Measurements from ENCODE around the gene SHB.

Gene SHB

DNA sequence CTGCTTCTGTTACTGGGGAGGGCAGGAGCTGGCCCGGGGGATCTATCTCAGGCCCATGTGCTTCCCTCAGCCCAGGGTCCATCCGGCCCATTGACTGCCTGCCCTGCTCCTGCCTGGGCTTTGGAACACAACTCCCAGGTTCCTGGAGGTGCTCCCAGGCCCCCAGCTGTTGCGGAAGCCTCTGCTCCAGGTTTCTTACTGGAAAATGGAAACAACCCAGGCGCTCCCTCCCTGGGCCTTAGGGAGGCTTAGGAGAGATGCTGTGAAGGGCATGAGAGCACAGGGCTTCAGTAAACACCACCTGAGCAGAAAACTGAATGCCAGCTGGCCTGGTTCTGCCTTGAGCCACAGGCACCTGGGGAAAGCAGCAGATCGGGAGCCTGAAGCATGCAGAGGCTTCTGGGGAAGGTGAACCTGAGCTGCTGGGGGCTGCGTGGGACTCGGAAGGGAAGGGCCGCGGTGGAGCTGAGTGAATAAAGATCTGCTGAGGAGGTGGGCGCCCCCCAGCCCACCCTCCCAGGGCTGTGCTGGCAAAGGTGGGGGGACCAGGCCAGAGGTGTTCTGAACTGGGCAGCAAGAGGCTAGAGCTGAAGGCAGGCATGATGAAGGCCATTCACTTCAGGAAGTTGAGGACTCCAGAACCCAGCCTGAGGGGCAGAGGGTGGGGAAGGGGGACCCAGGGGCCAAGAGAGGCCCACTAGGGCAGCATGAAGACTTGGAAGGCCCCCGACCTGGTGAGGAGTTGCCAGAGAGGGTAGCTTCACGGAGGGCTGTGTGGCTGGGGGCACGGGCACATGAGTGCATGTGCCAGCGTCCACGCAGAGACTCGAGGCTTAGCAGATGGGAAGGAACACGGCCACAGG lies 64.8 kb downstream of the SHB start:
- no peak for DNase-seq

DNA sequence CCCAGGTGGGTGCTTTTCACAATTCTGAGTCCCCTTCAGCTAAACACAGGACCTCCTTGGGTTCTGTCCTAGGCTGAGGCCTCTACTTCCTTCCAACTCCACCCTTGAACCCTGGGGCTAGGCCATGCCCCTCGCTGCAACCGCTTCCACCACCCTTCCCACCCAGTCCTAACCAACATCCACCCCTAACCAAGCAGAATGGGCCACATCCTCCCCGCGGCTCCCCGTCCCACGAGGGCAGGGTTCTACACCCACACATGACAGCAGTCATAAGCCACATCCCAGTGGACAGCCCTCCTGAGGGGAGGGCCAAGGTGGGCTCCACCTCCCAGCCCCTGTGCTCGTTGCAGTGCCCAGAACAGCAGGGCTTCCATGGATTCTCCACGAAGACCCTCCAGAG lies 65.8 kb downstream of the SHB start:
- DNase-seq: no peak

DNA sequence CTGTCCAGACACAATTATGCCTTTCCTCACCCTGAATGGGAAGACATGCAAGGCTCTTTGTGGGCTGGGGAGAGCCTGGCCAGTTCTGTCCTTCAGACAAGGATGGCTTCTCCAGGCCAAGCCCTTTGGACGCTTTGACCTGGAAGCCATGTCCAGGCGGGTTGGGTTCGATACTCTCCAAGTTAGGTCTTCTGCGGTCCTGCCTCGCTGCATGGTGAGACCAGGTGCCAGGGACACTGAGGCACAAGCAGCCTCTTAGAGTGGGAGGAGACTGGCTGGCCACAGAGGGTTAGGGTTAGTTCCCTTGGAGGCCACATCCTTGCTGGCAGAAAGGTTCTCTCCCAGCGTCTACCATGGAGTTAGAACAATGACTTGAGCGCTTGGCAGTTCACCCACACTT lies 67.6 kb downstream of the SHB start:
- no peak for DNase-seq

DNA sequence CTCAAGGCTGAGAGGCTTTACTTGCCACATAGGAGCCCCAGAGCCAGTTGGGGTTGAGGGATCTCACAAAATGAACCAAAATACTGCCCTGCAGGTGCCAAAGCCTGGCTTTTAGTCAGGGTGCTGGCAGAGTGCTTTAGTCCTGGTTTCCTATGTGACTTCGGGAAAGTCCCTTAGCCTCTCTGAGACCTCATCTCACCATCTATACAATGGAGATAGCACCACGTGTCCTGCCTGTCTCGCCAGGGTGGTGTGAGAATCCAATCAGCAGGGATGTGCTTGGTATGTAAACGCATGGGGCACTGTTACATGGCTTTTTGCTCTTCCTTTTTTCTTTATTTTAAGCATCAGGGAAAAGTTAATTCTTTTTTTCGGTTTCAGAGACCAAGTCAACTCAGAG lies 68.3 kb downstream of the SHB start:
- no peak for DNase-seq

DNA sequence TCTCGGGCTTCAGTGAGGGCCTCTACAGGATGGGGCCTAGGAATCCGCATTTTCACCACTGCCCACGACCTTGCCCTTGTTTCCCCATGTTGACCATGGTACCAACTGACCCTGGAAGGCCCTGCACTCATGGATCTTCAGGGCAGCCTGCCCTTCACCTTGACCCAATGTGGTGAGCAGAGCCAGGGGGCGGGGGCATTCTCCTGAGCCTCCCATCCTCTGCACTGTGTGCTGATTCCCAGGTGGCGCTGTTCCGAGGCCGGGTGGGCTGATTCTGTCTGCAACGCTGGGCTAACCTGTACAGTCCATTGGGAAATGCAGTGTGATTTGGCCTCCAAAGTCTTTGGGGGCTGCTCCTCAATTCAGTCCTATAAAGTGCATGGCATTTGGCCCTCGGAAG lies 68.7 kb downstream of the SHB start:
- no peak for DNase-seq

DNA sequence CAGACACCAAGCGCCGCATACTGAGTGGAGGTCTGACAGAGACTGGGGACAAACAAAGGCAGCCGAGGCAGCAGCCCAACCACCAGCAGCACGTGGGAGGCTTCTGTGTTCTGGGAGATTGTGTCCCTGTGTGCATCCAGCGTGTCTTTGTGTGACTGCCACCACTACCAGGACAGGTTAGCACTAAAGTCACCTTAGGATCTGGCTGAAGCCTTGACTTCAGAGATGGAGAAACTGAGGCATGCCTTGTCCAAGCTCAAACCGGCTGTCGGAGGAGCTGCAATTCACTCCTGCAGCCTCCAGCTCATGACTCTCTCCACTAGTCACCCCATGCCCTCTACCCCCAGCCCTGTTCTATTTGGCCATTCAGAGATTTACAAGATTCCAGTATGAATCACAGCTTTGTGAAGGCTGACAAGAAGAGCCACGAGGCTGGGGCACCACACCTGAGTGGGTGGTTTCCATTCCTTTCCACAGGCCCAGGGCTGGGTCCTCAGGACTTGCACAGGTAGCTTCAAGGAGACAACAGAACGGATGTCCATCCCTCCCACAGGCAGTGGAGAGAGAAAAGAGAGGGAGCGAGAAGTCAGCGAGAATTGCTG lies 69.3 kb downstream of the SHB start:
- DNase-seq: no peak

DNA sequence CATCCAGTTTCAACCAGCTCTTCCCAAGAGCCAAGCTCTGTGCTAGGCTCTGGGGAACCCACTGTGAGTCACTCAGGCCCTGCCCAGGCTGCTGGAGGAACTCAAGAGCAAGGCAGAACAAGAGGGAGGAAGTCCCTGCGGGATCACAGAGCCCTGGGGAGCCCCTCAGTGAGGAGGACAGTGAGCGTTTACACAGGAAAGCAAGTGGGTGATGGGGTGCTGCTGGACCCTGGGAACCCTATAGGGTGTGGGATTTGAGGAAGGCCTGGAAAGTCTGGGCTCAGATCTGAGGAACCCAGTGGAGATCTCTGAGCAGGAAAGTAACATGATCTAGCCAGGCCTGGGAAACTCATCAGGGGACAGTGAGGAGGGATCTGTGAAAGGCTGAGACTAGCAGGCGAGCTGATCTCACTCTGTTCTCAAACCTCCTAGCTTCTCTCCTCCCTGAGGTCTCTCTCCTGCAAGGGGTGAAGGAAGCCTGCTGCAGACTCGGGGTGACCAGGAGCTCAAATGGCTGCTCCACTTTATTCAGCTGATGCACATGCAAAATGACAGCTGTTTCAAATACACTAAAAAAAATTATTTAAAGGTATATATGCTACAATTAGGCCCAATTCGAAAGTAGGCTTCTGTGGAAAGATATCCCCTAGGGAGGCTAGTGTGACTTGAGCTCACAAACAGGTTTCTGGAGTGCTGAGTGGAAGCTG lies 70.0 kb downstream of the SHB start:
- no peak for DNase-seq

DNA sequence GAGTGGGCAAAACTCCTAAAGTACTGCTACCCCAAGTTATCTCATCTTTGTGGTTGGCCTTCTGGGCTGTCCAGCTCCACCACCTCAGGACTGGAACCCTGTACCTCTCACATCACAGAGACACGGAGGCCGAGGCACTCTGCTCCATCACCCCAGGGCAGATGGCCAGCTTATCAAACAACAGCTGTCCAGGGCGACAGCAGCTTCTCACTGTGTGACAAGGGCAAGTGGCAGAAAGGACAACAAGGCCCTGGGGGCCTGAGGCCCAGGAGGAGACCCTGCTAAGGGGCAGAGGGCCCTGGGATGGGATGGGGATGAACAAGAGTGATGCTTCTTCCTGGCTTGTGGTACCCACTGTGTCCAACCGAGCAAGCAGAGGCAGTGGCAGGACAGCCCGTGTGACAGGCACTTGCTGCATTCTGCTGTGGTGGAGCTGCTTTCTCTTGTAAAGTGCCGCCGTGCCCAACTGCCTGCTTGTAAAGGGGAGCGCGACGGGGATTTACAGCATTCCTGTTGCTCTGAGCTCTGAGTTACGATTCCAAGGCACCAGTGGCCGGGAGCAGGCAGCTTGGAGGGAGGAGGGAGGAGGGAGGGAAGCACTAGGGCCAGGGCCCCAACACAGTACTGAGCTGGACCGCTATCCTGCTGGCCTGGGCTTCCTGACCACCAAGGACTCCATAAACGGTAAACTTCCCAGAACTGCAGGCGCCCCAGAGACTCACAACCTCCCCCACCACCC lies 71.2 kb downstream of the SHB start:
- no peak for DNase-seq

DNA sequence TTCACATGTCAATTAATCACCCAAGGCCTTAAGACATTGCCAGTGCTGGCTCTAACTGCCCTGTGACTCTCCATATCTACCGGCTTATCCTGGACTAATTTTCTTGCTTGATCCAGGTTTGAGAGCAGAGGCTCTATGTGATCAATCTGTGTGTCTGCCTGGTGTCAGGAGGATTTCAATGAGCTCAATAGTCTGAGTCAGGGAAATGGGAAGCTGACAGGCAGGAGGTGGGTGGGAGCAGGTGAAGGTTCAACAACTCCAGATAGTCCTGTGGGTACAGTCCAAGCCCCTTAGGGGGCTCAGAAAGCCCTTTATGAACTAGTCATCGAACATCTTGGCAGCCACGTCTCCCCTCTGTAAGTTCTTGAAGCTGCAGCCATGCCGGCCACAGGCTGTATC lies 72.2 kb downstream of the SHB start:
- no peak for DNase-seq

DNA sequence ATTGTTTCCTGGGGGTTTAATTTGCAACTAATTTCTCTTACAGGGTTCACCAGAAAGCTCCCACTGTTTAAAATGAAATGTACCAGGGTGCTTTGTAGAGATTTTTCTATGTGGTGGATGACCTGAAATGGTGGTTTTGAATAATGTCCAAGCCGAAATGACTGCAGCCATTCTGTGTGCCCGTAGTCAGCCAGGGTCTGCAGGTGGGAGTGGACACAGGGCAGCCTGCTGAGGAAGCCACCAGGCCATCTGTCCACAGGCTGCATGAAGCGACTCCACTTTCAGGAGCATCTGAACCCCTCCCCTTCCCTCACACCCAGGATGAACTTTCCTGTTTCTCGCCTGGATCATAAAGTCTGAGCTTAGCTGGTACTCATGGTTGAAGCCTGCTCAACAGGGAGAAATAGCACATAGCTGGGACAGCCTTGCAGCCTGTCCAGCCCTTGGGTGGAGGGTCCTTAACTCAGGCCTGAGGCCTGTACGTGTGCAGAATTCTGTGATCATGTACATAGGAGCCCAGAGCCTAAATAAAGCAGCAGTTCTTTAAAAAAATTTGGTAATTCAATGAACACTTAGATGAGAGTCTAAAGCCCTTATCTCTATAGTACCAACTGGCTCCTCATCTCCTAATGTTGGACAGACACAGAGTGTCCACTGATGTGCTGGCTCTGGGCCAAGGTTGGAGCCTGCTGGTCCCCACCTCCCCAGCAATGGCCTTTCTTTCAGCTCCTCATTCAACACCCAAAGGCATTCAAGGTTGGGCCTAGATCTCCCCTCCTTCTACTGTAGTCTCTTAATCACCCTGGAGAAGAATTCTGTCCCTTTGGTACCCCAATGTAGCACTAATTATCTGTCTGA lies 72.8 kb downstream of the SHB start:
- DNase-seq: no peak

DNA sequence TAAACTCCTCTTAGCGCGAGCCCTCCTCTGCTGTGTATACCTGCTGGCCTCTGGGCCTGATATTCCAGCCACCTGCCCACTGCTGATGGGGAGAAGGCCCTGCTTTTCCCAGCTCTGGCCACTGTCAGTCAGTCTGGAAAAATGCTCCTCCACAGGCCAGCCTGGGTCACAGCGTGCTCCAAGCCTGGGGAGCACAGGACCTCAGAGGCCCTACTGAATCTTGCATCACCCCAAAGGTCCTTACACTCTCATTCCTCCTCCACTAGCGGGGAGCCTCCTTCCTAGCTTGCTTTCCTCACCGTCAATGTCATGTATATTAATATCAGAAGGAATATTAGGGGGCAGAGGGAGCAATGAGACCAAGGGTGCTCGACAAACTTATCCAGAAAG lies 73.7 kb downstream of the SHB start:
- no peak for DNase-seq

DNA sequence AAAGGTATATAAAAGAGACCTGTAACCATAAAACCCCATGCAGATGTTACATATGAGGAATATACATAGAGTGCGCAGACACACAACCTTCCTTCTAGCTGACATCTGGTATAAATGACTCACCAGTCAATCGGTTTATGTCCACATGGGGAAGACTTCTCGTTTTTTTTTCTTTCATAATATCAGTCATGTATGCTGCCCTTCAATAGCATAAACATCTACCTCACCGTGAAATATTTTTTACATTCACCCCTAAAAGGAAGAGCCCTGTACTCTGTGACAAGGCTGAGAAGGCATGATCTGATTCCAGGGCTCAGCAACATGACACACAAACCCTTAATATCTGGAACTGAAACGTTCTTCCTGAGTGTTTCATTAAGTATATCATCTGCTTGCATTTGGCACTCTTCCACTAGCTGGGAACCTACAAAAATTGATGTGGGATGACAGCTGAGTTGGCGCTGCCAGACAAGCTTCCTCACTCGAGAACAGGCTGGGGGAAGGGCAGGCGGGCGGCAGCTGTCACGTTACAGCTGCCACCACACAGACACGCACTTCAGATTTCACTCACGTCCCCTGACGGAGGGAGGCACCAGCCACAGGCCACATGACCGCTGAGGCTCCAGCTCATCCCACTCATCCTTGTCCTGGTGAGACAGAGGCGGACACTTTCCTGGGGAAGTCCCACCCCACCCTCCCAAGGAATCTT lies 74.2 kb downstream of the SHB start:
- DNase-seq: no peak

DNA sequence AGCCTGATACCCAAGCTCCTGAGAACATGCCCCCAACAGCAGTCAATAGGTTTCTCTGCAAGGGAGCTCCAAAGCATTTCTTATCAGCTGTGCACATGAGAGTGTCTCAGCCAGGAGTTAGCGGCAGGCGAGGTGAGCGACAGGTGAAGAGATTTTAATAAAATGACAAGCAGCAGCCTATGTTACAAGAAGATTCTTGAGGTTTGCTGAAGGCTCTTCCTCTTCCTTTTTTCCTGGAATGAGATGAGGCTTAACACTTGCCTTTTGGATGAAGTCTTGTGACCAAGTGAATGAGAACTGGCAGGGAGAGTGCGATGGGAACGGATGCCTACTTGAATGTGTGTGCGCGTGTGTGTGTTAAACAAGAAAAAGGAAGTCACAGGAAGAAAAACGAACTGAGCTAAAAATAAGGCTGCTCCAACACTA lies 76.1 kb downstream of the SHB start:
- no peak for DNase-seq

DNA sequence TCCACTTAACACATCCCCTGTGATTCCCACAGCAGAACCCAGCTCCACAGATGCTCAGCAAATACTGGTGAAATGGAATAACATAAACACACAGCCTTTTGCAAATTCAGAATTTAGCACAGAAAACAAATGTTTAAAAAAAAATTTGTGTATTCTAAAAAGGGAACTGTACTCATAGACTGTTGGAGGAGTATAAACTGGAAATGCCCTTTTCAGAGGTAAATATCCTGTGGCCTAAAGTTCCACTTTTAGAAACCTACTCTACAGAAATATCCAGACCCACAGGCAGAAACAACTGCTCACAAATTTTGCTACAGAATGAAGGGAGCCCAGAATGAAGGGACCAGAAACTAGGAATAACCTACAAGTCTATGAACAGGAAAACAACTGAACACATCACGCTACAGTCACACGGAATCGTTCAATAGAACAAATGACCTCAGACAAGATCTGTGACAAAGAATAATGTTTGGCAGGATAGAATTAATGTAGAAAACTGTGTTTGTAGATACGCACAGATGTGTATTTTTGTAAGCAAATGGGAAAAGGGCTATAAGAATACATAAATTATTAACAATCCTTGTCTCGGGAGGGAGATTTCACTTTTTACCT lies 78.5 kb downstream of the SHB start:
- DNase-seq: no peak

DNA sequence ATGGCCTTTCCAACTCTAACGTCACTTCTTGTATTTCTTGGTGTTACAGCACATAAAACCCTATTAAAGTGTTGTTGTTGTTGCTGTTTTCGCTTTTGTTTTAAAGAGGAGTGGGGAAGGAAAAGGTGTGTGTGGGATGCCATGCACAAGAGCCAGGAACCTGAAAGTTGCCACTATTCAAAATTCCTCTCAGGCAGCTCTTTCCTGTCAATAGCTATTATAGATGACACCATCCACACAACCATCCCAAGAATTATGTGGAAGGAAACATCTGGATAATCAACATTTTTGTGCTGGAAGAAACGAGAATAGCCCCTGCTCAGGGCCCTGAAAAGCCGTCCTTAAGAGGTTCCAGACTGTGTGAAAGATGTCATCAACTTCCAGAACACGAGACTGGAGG lies 79.3 kb downstream of the SHB start:
- no peak for DNase-seq

DNA sequence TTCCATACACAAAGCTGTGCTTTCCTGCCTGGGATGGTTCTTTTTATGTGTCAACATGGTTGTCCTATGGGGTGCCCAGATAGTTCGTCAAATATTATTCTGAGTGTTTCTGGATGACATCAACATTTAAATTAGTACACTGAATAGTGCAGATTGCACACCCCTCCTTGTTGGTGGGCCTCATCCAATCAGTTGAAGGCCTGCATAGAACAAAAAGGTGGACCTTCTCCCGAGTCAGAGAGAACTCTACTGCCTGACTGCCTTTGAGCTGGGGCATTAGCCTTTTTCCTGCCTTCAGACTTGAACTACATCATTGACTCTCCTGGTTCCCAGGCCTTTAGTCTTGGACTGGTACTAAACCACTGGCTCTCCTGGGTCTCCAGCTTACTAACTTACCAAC lies 80.4 kb downstream of the SHB start:
- no peak for DNase-seq

DNA sequence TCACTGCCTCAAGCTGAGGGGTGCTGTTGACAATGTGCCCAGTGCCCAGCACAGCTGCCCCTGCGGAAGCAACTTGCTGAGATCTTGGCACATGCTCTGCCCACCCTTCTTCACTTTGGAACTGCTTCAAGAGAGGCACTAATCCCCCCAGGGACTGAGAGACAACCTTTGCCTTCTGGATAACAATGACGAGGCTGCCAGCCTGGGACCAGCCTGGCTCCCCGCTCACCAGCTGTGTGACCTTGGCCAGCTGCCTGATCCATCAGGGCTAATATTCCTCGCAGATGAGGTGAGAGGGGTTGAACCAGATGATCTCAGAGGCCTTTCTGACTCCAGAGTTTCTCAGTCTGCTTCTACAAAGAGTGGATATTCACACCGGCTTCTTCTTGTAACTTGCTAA lies 81.0 kb downstream of the SHB start:
- no peak for DNase-seq

DNA sequence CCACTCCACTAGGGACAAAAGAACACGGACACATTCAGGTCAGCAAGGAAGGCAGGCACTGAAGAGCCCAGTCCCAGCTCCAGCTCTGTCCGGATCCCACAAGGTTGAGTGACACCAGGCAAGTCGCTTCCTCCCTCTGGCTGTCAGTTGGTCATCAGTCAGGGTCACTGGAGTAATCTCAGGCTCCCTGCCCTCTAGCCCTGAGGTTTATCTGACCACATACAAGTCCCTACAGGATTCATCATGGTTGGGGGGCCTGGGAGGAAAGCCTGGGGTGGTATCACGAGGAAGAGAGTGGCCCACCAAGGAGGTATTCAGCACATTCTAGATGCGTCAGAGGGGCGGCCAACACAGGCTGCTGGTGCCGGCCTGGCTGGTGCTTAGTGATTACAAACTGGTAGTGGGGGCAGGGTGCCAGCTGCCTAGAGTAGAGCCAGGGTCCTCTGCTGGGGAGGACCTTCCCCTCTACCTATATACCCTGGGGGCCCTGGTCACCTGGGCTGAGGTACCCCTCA lies 81.5 kb downstream of the SHB start:
- DNase-seq: no peak

DNA sequence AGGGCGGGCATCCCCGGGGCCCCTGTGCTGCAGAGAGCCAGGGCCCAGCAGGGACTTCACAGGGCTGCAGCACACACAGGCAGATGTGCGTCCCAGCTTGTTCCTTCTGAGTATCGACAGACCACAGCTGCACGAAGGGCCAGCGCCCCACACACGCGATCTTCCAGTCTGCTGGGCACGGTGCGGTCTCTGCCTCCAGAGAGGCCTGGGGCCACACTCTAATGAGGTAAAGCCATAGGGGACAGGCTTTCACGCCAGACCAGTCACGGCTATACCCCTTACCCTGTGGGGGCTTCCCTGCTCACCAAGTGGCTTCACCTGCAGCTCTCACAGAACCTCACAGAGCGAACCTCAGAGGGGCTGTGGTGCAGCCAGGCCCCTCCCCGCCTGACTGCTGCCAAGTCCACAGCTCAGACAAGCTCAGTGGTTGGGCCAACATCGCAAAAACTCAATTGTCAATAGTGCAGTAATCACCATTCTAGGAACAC lies 82.2 kb downstream of the SHB start:
- DNase-seq: no peak

DNA sequence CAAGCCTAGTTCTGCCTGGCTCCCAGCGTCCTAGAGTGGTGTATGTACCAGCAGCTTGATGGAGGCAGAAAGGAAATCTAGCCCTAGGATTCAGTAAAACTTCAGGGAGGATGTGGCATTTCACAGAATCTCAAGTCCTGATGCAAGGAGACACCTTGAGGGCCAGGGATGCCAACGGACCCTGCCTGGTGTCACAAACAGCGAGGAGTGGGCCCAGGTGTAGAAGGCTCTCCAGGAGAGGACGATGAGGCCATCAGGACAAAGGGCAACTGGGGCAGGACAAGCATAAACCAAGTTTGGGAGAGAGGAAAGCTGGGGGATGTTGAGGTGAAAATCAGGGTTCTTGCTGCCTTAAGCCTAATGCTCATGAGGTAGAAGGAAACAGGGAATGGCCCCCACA lies 83.0 kb downstream of the SHB start:
- DNase-seq: no peak

Data from 8988T (cell line).